ENCODE results near the gene CD84. TPM values are rescaled to one million over a fixed set of nuclear protein-coding genes. Genes with fewer than 3 reads are reported as not detected.
"Not testable (repeated sequence)": the region's sequence is repeated elsewhere in the genome, so short reads cannot be mapped to it uniquely, and the experiment has no call there.

Gene CD84
- total RNA-seq, 1 donor from 2014 or later = 20.7 TPM

DNA sequence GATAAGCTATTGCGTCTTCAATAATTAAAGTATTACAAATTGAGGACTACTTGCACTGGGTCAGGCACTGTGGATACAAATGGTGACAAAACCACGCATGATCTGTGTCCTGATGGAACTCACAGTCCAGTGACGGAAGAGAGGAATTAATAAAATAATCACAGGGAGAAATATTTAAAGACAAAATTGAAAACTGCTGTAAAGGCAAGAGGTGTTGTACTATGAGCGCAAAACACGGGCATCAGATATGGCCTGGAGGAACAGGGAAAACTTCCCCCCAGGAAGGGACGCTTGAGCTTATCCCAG, 39.7 kb downstream of the CD84 start:
- Histone ChIP-seq H3K27ac (no peak overlapping the region), H3K36me3 (no peaks in the 10 kb centered on the region), H3K9me3 (peaks cover 5% of the 10 kb centered on the region), H3K4me3 (no peak overlapping the region), H3K4me1 (peaks cover 8% of the 10 kb centered on the region), H3K27me3 (no peaks in the 10 kb centered on the region)
- DNase-seq = no peak
- intact Hi-C loops (cut with DNase I) = no loop called here
- TF ChIP-seq, protein P1, sequence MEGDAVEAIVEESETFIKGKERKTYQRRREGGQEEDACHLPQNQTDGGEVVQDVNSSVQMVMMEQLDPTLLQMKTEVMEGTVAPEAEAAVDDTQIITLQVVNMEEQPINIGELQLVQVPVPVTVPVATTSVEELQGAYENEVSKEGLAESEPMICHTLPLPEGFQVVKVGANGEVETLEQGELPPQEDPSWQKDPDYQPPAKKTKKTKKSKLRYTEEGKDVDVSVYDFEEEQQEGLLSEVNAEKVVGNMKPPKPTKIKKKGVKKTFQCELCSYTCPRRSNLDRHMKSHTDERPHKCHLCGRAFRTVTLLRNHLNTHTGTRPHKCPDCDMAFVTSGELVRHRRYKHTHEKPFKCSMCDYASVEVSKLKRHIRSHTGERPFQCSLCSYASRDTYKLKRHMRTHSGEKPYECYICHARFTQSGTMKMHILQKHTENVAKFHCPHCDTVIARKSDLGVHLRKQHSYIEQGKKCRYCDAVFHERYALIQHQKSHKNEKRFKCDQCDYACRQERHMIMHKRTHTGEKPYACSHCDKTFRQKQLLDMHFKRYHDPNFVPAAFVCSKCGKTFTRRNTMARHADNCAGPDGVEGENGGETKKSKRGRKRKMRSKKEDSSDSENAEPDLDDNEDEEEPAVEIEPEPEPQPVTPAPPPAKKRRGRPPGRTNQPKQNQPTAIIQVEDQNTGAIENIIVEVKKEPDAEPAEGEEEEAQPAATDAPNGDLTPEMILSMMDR (IDR thresholded peaks at IDR 0.05) = no peak
- ATAC-seq = no peak

DNA sequence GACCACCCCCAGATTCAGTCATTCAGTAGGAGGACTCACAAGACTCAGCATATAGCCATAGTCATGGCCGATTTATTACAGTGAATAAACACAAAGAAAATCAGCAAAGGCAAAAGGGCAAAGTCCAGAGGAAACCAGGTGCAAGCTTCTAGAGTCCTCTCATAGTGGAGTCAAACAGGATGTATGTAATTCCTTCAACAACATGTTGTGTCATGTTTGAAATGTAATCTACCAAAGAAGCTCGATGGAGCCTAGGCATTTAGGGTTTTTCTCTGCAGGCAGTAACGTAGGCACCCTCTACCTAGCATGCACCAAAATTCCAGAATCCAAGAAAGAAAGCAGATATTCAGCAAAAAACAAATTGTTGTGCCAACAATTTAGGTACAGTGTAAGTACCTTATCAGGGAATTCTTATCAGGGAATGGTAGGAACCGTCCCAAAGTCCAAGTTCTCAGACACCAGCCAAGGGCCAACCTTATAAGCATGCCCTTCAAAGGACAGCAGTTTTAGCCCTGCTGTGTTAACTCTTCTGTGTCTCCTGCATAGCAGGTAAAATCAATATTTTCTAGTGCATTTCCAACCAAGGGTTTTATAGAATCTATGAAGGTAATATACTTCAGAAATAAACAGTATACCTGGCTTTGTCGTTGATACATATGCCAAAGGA, 40.2 kb downstream of the CD84 start:
- H3K27ac ChIP-seq = no peak overlapping the region
- H3K4me3 ChIP-seq = no peak overlapping the region
- no peaks in the 10 kb centered on the region for H3K27me3 ChIP-seq
- intact Hi-C loops (cut with DNase I) = no loop called here
- DNase-seq = no peak
- H3K4me1 ChIP-seq = peaks cover 8% of the 10 kb centered on the region
- no peaks in the 10 kb centered on the region for H3K36me3 ChIP-seq
- H3K9me3 ChIP-seq = peaks cover 5% of the 10 kb centered on the region
- TF ChIP-seq, protein P1 (IDR thresholded peaks at IDR 0.05) = no peak
- no peak for ATAC-seq

DNA sequence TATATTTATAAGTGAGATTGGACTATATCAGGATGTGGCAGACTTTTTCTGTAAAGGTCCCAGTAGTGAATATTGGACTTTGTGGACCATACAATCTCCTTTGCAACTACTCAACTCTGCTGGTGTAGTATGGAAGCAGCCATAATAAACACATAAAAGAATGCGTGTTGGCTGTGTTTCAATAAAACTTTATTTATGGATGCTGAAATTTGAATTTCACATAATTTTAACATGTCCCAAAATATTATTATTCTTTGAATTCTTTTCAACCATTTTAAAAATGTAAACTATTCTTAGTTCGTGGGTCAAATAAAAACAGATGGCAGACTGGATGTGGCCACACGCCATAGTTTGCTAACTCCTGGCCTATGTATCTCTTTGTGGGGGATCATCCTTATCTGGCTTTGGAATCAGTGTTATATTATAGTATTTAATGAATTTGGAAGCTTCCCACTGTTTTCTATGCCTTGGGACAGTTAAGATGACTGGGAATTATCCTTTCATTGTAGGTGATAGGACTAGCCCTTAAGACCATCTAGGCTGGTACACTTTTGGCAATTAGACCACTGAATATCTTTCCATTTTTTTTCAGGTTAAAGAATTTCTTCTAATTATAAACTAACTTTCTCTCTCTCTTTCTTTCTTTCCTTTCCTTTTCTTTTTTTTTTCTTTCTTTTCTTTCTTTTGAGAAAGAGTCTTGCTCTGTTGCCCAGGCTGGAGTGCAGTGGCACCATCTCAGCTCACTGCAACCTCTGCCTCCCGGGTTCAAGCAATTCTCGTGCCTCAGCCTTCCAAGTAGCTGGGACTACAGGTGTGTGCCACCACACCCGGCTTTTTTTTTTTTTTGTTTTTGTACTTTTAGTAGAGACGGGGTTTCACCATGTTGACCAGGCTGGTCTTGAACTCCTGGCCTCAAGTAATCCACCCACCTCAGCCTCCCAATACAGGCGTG, 41.3 kb downstream of the CD84 start:
- ATAC-seq = no peak
- TF ChIP-seq, protein P1 (IDR thresholded peaks at IDR 0.05) = no peak
- intact Hi-C loops (cut with DNase I) = no loop called here
- DNase-seq = no peak
- no peak overlapping the region for H3K4me3 ChIP-seq
- H3K27ac ChIP-seq = no peak overlapping the region
- no peaks in the 10 kb centered on the region for H3K27me3 ChIP-seq
- H3K36me3 ChIP-seq = no peaks in the 10 kb centered on the region
- H3K4me1 ChIP-seq = peaks cover 8% of the 10 kb centered on the region
- peaks cover 10% of the 10 kb centered on the region for H3K9me3 ChIP-seq

DNA sequence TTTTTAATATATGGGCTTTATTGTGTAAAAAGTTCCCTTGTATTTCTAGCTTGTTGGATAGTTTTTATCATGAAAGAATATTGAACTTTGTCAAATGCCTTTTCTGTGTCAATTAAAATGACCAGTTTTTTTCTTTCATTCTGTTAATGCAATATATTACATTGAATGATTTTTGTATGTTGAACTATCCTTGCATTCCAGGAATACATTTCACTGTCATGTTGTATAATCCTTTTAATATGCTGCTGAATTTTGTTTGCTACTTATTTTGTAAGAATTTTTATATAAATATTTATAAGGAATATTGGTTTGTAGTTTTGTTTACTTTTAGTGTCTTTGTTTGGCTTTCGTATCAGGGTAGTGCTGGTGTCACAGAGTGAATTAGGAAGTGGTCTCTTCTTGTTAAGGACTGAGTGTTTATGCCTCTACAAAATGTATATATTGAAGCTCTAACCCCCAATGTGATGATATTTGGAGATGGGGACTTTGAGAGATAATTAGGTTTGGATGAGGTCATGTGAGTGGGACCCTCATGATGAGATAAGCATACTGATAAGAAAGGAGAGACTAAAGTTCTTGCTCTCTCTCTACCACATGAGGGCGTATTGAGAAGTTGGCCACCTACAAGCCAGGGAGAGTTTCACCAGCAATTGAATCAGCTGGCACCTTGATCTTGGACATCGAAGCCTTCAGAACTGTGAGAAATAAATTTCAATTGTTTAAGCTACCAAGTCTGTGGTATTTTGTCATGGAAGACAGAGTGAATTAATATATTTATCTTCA, 44.3 kb downstream of the CD84 start:
- DNase-seq (no peak), ATAC-seq (no peak)
- TF ChIP-seq, protein P1 (IDR thresholded peaks at IDR 0.05) = no peak
- peaks cover 10% of the 10 kb centered on the region for H3K9me3 ChIP-seq
- no peaks in the 10 kb centered on the region for H3K36me3 ChIP-seq
- intact Hi-C loops (cut with DNase I) = no loop called here
- H3K4me3 ChIP-seq = no peak overlapping the region
- no peak overlapping the region for H3K27ac ChIP-seq
- H3K4me1 ChIP-seq = peaks cover 2% of the 10 kb centered on the region
- no peaks in the 10 kb centered on the region for H3K27me3 ChIP-seq

DNA sequence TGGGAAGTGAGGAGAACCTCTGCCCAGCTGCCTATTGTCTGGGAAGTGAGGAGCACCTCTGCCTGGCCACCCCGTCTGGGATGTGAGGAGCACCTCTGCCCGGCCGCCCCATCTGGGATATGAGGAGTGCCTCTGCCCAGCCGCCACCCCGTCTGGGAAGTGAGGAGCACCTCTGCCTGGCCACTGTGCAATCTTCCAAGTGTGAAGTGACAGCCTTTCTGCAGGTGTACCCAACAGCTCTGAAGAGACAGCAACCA, 46.8 kb downstream of the CD84 start:
- H3K4me3 ChIP-seq; H3K27ac ChIP-seq; intact Hi-C loops (cut with DNase I); DNase-seq; ATAC-seq; H3K36me3 ChIP-seq; H3K27me3 ChIP-seq; H3K4me1 ChIP-seq: not testable (repeated sequence)
- peaks cover 10% of the 10 kb centered on the region for H3K9me3 ChIP-seq

DNA sequence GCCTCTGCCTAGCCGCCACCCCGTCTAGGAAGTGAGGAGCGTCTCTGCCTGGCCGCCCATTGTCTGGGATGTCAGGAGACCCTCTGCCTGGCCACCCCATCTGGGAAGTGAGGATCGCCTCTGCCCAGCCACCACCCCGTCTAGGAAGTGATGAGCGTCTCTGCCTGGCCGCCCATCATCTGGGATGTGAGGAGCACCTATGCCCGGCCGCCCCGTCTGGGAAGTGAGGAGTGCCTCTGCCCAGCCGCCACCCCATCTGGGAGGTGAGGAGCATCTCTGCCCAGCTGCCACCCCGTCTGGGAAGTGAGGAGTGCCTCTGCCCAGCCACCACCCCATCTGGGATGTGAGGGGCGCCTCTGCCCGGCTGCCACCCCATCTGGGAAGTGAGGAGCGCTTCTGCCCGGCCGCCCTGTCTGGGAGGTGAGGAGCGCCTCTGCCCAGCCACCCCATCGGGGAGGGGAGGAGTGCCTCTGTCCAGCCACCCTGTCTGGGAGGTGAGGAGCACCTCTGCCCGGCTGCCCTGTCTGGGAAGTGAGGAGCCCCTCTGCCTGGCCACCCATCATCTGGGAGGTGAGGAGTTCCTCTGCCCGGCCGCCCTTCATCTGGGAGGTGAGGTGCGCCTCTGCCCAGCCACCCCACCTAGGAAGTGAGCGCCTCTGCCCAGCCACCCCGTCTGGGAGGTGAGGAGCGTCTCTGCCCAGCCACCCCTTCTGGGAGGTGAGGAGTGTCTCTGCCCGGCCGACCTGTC, 47.3 kb downstream of the CD84 start:
- intact Hi-C loops (cut with DNase I); H3K27ac ChIP-seq; H3K27me3 ChIP-seq; DNase-seq; ATAC-seq; H3K36me3 ChIP-seq; H3K4me1 ChIP-seq; H3K4me3 ChIP-seq: not testable (repeated sequence)
- H3K9me3 ChIP-seq = peaks cover 10% of the 10 kb centered on the region

DNA sequence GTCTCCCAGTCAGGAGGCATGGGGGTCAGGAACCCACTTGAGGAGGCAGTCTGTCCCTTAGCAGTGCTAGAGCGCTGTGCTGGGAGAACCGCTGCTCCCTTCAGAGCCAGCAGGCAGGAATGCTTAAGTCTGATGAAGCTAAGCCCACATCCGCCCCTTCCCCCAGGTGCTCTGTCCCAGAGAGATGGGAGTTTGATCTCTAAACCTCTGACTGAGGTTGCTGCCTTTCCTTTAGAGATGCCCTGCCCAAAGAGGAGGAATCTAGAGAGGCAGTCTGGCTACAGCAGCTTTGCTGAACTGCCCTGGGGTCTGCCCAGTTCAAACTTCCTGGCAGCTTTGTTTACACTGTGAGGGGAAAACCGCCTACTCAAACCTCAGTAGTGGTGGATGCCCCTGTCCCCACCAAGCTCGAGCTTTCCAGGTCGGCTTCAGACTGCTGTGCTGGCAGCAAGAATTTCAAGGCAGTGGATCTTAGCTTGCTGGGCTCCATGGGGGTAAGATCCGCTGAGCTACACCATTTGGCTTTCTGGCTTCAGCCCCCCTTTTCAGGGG, 49.8 kb downstream of the CD84 start:
- DNase-seq; ATAC-seq; H3K27ac ChIP-seq; H3K9me3 ChIP-seq; H3K4me1 ChIP-seq; H3K4me3 ChIP-seq; H3K36me3 ChIP-seq; H3K27me3 ChIP-seq; intact Hi-C loops (cut with DNase I): not testable (repeated sequence)

DNA sequence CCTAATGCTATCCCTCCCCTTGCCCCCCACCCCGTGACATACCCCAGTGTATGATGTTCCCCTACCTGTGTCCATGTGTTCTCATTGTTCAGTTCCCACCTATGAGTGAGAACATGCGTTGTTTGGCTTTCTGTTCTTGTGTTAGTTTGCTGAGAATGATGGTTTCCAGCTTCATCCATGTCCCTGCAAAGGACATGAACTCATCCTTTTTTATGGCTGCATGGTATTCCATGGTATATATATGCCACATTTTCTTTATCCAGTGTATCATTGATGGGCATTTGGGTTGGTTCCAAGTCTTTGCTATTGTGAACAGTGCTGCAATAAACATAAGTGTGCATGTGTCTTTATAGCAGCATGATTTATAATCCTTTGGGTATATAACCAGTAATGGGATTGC, 55.5 kb downstream of the CD84 start:
- H3K36me3 ChIP-seq; ATAC-seq; intact Hi-C loops (cut with DNase I); H3K4me1 ChIP-seq; H3K4me3 ChIP-seq; H3K9me3 ChIP-seq; H3K27ac ChIP-seq; H3K27me3 ChIP-seq; DNase-seq: not testable (repeated sequence)

Measured in upper lobe of right lung (tissue), 1 donor.